ENCODE measurements around the gene PTPRQ.

- TF ChIP-seq CTCF (IDR thresholded peaks at IDR 0.05), result no peak
- TF ChIP-seq POLR2AphosphoS5 (IDR thresholded peaks at IDR 0.05), result no peak
- no peak for TF ChIP-seq POLR2A (IDR thresholded peaks at IDR 0.05)
- no peak for TF ChIP-seq EP300 (IDR thresholded peaks at IDR 0.05)
Observed at GRCh38 chr12:80715713-80716249, 271.7 kb downstream of the PTPRQ start.
